Pancreas (tissue), 10 donors: ENCODE results near the gene P2RY12. TPM values are rescaled to one million over a fixed set of nuclear protein-coding genes. Genes with fewer than 3 reads are reported as not detected.
A peak's percentile ranks its signal among the peaks of the same experiment; 100 is the strongest.

Source experiments
- ATAC-seq, 4 donors: fragments of 200-7000 bp; cut with Tn5 transposase; one replicate each; pipeline versions ENCODE4 v1.8.0 to v1.9.1; 2020; ENCODE audit warnings: mild to moderate bottlenecking in 4 of 4, moderate library complexity in 4 of 4
- DNase-seq, 6 donors: peaks; one replicate each; pipeline ENCODE4 v3.0.0-alpha.2; 2020
- FAIRE-seq: peaks from 2 replicates; lab custom pipeline; 2012; peaks lifted over from hg19 to GRCh38; lab: Jason Lieb, UNC
- H3K27ac ChIP-seq, 4 donors: fragments of 200-600 bp; sonication (generic); 1 replicate in 3 of 4; 2 replicates in 1 of 4; pipeline versions ENCODE4 v1.5.0 to v1.8.0; 2020
- H3K27me3 ChIP-seq, 4 donors: fragments of 200-600 bp; one replicate each; pipeline ENCODE4 v1.8.0; 2021
- H3K36me3 ChIP-seq, 3 donors: fragments of 200-600 bp; sonication (generic) in 1 of 3; one replicate each; pipeline versions ENCODE4 v1.5.0 to v1.8.0; 2020 to 2021
- H3K4me1 ChIP-seq, 3 donors: fragments of 200-600 bp; one replicate each; pipeline ENCODE4 v1.8.0; 2021
- H3K4me3 ChIP-seq, 4 donors: fragments of 200-600 bp; sonication (generic) in 2 of 4; one replicate each; pipeline versions ENCODE4 v1.5.0 to v1.8.0; 2020 to 2021
- H3K9me3 ChIP-seq, 4 donors: fragments of 200-600 bp; one replicate each; pipeline ENCODE4 v1.8.0; 2021
- WGBS, 2 donors: extraction: QIAGEN DNeasy Blood & Tissue Kit; methylation state at CpG; one replicate each; pipeline ENCODE4 v1.1.7; 2013; 5-methylcytosine and 5-hydroxymethylcytosine counted together
- intact Hi-C, 3 donors: fragments of 100-400 bp; cut with DNase I; formaldehyde crosslinking; loops; one replicate each; pipeline versions ENCODE4 v1.11.1 to v1.14.2; 2022
- polyA plus RNA-seq, 2 donors: library from polyadenylated mRNA; stranded (reverse); fragments of 200-250 nt; gene quantifications; one replicate each; pipeline ENCODE4 v1.2.3, GENCODE V29; 2013
- total RNA-seq, 6 donors: library from RNA; stranded (reverse); fragmentation: NEBNext Ultra II Directional in 4 of 6; extraction: Animal tissue kit (Norgen Biotek cat#: 25700) in 4 of 6; gene quantifications; one replicate each; pipeline versions ENCODE4 v1.2.1 to v1.2.4, GENCODE V29; 2021 to 2023
- TF ChIP-seq, protein P1 (sequence below), 4 donors: fragments of 200-600 bp; sonication (generic) in 3 of 4; IDR thresholded peaks; one replicate each; pipeline versions ENCODE4 v1.5.0 to v1.8.0; 2021; ENCODE audit warnings: antibody characterized with exemption in 4 of 4
- donor health status: healthy with polysubstance abuse.
- donor health status: DM: no; HTN: no; CAD: no; lungs with moderate emphysema.
- donor health status: DM: no; HTN: no; CAD: no.
- donor health status: control.
- donor health status: control.
- donor health status: Bipolar disorder and iron deficiency.
- donor health status: DM: yes; HTN: yes; CAD: no.
- donor health status: DM: no; HTN: no; CAD: no.
- donor health status: DM: no; HTN: no; CAD: no.
- donor health status: DM: yes; HTN: yes; CAD: no.

P2RY12 gene
- total and polyA plus RNA-seq, 8 donors, result 0.19 to 3.0 (median 0.33) TPM; not detected in 1

- TF ChIP-seq, protein P1, sequence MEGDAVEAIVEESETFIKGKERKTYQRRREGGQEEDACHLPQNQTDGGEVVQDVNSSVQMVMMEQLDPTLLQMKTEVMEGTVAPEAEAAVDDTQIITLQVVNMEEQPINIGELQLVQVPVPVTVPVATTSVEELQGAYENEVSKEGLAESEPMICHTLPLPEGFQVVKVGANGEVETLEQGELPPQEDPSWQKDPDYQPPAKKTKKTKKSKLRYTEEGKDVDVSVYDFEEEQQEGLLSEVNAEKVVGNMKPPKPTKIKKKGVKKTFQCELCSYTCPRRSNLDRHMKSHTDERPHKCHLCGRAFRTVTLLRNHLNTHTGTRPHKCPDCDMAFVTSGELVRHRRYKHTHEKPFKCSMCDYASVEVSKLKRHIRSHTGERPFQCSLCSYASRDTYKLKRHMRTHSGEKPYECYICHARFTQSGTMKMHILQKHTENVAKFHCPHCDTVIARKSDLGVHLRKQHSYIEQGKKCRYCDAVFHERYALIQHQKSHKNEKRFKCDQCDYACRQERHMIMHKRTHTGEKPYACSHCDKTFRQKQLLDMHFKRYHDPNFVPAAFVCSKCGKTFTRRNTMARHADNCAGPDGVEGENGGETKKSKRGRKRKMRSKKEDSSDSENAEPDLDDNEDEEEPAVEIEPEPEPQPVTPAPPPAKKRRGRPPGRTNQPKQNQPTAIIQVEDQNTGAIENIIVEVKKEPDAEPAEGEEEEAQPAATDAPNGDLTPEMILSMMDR (IDR thresholded peaks at IDR 0.05), result no peak
- ATAC-seq (no peak), FAIRE-seq (no peak), DNase-seq (no peak)
- intact Hi-C loops, result no loop called here
- no peaks in the 10 kb centered on the region for H3K9me3 ChIP-seq
- WGBS, 2 donors, result 59 to 71% methylated on average over 2 of the region's 2 CpGs
- no peaks in the 10 kb centered on the region for H3K27me3 ChIP-seq
- H3K27ac ChIP-seq, result no peak overlapping the region
- H3K36me3 ChIP-seq, result no peaks in the 10 kb centered on the region
- H3K4me1 ChIP-seq, result peaks cover 0 to 10% (median 8%) of the 10 kb centered on the region in 3 donors
- H3K4me3 ChIP-seq, result no peak overlapping the region
Observed at GRCh38 chr3:151357463-151357850, 27.1 kb downstream of the P2RY12 start.

- Histone ChIP-seq H3K9me3 (no peaks in the 10 kb centered on the region), H3K27ac (no peak overlapping the region), H3K4me3 (no peak overlapping the region), H3K36me3 (no peaks in the 10 kb centered on the region), H3K4me1 (peaks cover 0 to 10% (median 8%) of the 10 kb centered on the region in 3 donors), H3K27me3 (no peaks in the 10 kb centered on the region)
- intact Hi-C loops, result no loop called here
- no peak for FAIRE-seq
- peak in 2 of 4 donors; percentile 29 to 37 for ATAC-seq
- DNase-seq, result no peak
- 17 to 28% methylated on average over 2 of the region's 2 CpGs for WGBS, 2 donors
- TF ChIP-seq, protein P1 (IDR thresholded peaks at IDR 0.05), result no peak
Observed at GRCh38 chr3:151356794-151357462, 27.6 kb downstream of the P2RY12 start.

DNA sequence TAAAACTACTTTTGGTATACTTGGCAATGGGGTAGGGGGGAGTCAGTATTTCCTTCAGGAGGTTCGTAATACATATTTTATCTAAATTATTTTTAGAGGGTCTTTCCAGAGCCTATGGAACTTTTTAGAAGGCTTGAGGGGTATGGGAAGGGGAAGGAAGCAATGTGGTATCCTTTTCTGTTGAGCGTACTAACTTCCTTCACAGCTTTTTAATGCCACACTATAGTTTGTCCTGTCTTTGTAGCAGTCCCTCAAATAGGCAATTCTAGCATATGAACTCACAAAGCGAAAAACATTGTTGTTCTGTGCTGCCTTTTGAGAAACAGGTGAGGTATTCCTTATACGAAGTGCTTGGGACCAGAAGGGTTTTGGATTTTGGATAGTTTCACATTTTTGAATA lies 32.9 kb downstream of the P2RY12 start:
- ATAC-seq (peak in 1 of 4 donors; percentile 47), FAIRE-seq (no peak), DNase-seq (no peak)
- Histone ChIP-seq H3K4me1 (peaks cover 0 to under 1% (median 0%) of the 10 kb centered on the region in 3 donors), H3K36me3 (no peaks in the 10 kb centered on the region), H3K27ac (no peak overlapping the region), H3K27me3 (no peaks in the 10 kb centered on the region), H3K9me3 (no peaks in the 10 kb centered on the region), H3K4me3 (no peak overlapping the region)
- WGBS, 2 donors, result 77 to 80% methylated on average over 4 of the region's 4 CpGs
- TF ChIP-seq, protein P1 (IDR thresholded peaks at IDR 0.05), result no peak
- intact Hi-C loops, result no loop called here

DNA sequence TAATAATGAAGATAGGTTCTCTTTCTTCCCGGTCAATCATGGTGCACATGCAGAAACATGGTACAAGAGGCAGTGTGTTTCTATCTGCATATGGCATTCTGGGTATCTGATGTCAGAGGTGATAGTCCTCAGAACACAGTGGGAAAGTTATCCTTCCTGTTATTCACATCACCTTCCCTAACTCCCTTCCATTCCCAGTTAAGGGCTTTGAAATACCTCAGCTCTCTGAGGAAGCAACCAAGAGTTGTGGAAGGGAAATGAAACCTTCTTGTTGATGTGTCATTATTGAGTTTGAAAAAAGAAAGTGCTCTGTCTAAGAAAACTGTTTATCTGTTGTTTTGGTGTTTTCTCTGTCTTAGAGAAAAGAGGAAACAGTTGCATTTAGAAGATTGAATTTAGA lies 33.3 kb downstream of the P2RY12 start:
- no peak overlapping the region for H3K27ac ChIP-seq
- H3K4me1 ChIP-seq, result no peaks in the 10 kb centered on the region
- TF ChIP-seq, protein P1 (IDR thresholded peaks at IDR 0.05), result no peak
- H3K27me3 ChIP-seq, result no peaks in the 10 kb centered on the region
- DNase-seq (no peak), ATAC-seq (peak in 1 of 4 donors; percentile 25), FAIRE-seq (no peak)
- WGBS, 2 donors, result 95 to 100% methylated on average over 1 of the region's 1 CpG
- no peak overlapping the region for H3K4me3 ChIP-seq
- intact Hi-C loops, result no loop called here
- no peaks in the 10 kb centered on the region for H3K36me3 ChIP-seq
- H3K9me3 ChIP-seq, result no peaks in the 10 kb centered on the region

DNA sequence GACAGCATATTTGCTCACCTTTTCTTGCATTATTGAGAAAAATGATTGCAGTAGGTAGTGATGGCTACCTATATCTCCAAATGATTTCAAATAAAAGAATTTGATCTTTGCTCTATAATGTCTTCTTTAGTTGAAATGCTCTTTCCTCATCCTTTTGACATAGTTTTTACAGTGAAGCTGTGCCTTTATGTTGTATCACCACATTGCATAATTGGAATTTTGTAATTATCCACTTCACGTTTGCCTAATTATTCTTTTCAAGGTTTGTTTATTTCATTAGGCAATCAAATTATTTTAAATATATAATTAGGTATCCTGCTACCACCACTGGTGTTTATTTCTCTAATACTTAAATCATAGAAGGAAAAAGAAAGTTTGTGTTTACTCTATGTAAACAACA lies 33.9 kb downstream of the P2RY12 start:
- Histone ChIP-seq H3K27me3 (no peaks in the 10 kb centered on the region), H3K4me3 (no peak overlapping the region), H3K27ac (no peak overlapping the region), H3K36me3 (no peaks in the 10 kb centered on the region), H3K4me1 (no peaks in the 10 kb centered on the region), H3K9me3 (no peaks in the 10 kb centered on the region)
- TF ChIP-seq, protein P1 (IDR thresholded peaks at IDR 0.05), result no peak
- intact Hi-C loops, result no loop called here
- no peak for ATAC-seq
- FAIRE-seq, result no peak
- no peak for DNase-seq
- WGBS, 2 donors, result 62 to 63% methylated on average over 1 of the region's 1 CpG
